WI38 (cell line): ENCODE results near the gene ARGLU1.

Experiments used
- H3K4me3 ChIP-seq: 2 replicates; pipeline ENCODE4 v1.5.1; 2011; ENCODE audit warnings: low read depth, mild to moderate bottlenecking, control low read depth, low read length
- CTCF ChIP-seq: IDR thresholded peaks from 2 replicates; pipeline ENCODE4 v1.5.1; 2012; ENCODE audit warnings: low read depth, mild to moderate bottlenecking, control low read depth, low read length

ARGLU1 gene

GRCh38 chr13:106596275-106596937, 28.5 kb upstream of the ARGLU1 start:
- TF ChIP-seq CTCF, result no peak
- H3K4me3 ChIP-seq, result no peak overlapping the region

- no peak for TF ChIP-seq CTCF
- H3K4me3 ChIP-seq, result no peak overlapping the region
Observed at GRCh38 chr13:106595625-106596024, 27.7 kb upstream of the ARGLU1 start.

GRCh38 chr13:106594980-106595379, 27.0 kb upstream of the ARGLU1 start:
- H3K4me3 ChIP-seq, result no peak overlapping the region
- TF ChIP-seq CTCF, result no peak

GRCh38 chr13:106593132-106593531, 25.2 kb upstream of the ARGLU1 start:
- no peak overlapping the region for H3K4me3 ChIP-seq
- TF ChIP-seq CTCF, result no peak

GRCh38 chr13:106591299-106591698, 23.4 kb upstream of the ARGLU1 start:
- no peak for TF ChIP-seq CTCF

GRCh38 chr13:106589716-106590115, 21.8 kb upstream of the ARGLU1 start:
- TF ChIP-seq CTCF, result no peak
- H3K4me3 ChIP-seq, result no peak overlapping the region

More at GRCh38 chr13:106591299-106591698, 23.4 kb upstream of the ARGLU1 start:
- no peak overlapping the region for H3K4me3 ChIP-seq

- TF ChIP-seq CTCF, result no peak
- no peak overlapping the region for H3K4me3 ChIP-seq
Observed at GRCh38 chr13:106588367-106588766, 20.4 kb upstream of the ARGLU1 start.
